Neural cell (in vitro differentiated cells): Measurements from ENCODE around the gene PLXNA3.

Experiments used
- EZH2 ChIP-seq: fragments of 200-600, 300-800 bp; shearing (Covaris generic), sonication (generic); IDR thresholded peaks from 2 replicates; pipeline ENCODE4 v1.6.1; 2014; ENCODE audit warnings: antibody characterized with exemption, low read length, borderline replicate concordance, mild to moderate bottlenecking; ENCODE audit not compliant: insufficient read depth, poor library complexity, severe bottlenecking
- RAD21 ChIP-seq: fragments of 450-650 bp; conservative IDR thresholded peaks from 2 replicates; pipeline ENCODE4 v1.6.1; 2014; ENCODE audit warnings: antibody characterized with exemption, mild to moderate bottlenecking, moderate library complexity
- TF ChIP-seq, protein P1 (sequence below): fragments of 450-650 bp; IDR thresholded peaks from 2 replicates; pipeline ENCODE4 v1.5.1; 2014; ENCODE audit warnings: antibody characterized with exemption, mild to moderate bottlenecking, moderate library complexity; ENCODE audit not compliant: poor library complexity, severe bottlenecking
- TF ChIP-seq, protein P2 (sequence below): IDR thresholded peaks from 2 replicates; pipeline ENCODE4 v1.6.1; 2012; ENCODE audit warnings: borderline replicate concordance

DNA sequence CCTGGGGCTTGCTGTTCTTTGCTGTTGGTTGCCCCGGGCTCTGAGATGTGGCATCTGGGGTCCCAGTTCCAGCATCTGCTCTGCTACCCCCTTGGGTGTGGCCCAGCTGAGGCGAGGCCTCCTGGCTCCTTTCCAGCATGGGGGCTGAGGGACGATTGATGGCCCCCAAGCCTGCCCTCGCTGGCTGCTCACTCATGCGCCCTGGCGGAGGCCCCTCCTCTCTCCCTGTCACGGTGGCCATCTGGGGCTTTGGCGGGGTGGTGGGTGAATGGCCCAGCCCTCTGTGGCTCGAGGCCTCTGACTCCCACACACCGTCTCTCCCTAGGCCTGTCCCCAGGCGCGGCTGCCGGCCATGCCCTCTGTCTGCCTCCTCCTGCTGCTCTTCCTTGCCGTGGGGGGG is 1.8 kb downstream of the PLXNA3 start:
- TF ChIP-seq RAD21 (no peak), EZH2 (no peak)
- TF ChIP-seq, protein P1, sequence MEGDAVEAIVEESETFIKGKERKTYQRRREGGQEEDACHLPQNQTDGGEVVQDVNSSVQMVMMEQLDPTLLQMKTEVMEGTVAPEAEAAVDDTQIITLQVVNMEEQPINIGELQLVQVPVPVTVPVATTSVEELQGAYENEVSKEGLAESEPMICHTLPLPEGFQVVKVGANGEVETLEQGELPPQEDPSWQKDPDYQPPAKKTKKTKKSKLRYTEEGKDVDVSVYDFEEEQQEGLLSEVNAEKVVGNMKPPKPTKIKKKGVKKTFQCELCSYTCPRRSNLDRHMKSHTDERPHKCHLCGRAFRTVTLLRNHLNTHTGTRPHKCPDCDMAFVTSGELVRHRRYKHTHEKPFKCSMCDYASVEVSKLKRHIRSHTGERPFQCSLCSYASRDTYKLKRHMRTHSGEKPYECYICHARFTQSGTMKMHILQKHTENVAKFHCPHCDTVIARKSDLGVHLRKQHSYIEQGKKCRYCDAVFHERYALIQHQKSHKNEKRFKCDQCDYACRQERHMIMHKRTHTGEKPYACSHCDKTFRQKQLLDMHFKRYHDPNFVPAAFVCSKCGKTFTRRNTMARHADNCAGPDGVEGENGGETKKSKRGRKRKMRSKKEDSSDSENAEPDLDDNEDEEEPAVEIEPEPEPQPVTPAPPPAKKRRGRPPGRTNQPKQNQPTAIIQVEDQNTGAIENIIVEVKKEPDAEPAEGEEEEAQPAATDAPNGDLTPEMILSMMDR, result no peak
- TF ChIP-seq, protein P2, sequence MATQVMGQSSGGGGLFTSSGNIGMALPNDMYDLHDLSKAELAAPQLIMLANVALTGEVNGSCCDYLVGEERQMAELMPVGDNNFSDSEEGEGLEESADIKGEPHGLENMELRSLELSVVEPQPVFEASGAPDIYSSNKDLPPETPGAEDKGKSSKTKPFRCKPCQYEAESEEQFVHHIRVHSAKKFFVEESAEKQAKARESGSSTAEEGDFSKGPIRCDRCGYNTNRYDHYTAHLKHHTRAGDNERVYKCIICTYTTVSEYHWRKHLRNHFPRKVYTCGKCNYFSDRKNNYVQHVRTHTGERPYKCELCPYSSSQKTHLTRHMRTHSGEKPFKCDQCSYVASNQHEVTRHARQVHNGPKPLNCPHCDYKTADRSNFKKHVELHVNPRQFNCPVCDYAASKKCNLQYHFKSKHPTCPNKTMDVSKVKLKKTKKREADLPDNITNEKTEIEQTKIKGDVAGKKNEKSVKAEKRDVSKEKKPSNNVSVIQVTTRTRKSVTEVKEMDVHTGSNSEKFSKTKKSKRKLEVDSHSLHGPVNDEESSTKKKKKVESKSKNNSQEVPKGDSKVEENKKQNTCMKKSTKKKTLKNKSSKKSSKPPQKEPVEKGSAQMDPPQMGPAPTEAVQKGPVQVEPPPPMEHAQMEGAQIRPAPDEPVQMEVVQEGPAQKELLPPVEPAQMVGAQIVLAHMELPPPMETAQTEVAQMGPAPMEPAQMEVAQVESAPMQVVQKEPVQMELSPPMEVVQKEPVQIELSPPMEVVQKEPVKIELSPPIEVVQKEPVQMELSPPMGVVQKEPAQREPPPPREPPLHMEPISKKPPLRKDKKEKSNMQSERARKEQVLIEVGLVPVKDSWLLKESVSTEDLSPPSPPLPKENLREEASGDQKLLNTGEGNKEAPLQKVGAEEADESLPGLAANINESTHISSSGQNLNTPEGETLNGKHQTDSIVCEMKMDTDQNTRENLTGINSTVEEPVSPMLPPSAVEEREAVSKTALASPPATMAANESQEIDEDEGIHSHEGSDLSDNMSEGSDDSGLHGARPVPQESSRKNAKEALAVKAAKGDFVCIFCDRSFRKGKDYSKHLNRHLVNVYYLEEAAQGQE, result no peak
